CD8-positive, alpha-beta memory T cell (primary cell): ENCODE measurements around the gene TARBP2. TPM values are rescaled to one million over a fixed set of nuclear protein-coding genes. Genes with fewer than 3 reads are reported as not detected.
"Not testable (repeated sequence)": the region's sequence is repeated elsewhere in the genome, so short reads cannot be mapped to it uniquely, and the experiment has no call there.

Experiments used
- CTCF ChIA-PET: fragments of 350-600 bp; sonication (Branson Sonifier 250); formaldehyde crosslinking; loops from one replicate; lab custom pipeline; 2021; ENCODE audit warnings: antibody characterized with exemption; lab: Charles Lee
- POLR2A ChIA-PET: fragments of 350-600 bp; sonication (Branson Sonifier 250); formaldehyde crosslinking; loops from one replicate; lab custom pipeline; 2021; ENCODE audit warnings: antibody characterized with exemption; lab: Charles Lee
- DNase-seq, 5 donors: peaks; one replicate each; pipeline versions ENCODE4 v3.0.0 to v3.0.0-alpha.2; 2020 to 2022; ENCODE audit warnings: mixed read lengths in 1 of 5
- H3K27ac ChIP-seq: one replicate; pipeline ENCODE4 v1.7.0; 2013; ENCODE audit warnings: low read depth, mild to moderate bottlenecking, low read length, moderate library complexity
- H3K27me3 ChIP-seq: 2 replicates; pipeline ENCODE4 v1.7.0; 2013; ENCODE audit warnings: low read length, mild to moderate bottlenecking; ENCODE audit not compliant: insufficient read depth, poor library complexity, severe bottlenecking
- H3K36me3 ChIP-seq: 2 replicates; pipeline ENCODE4 v1.7.0; 2013; ENCODE audit warnings: mild to moderate bottlenecking, low read length, moderate library complexity; ENCODE audit not compliant: insufficient read depth
- H3K4me1 ChIP-seq: 2 replicates; pipeline ENCODE4 v1.7.0; 2013; ENCODE audit warnings: mild to moderate bottlenecking, low read length, moderate library complexity; ENCODE audit not compliant: insufficient read depth
- H3K4me3 ChIP-seq: 2 replicates; pipeline ENCODE4 v1.7.0; 2013; ENCODE audit warnings: mild to moderate bottlenecking, low read length
- H3K9me3 ChIP-seq: 2 replicates; pipeline ENCODE4 v1.7.0; 2013; ENCODE audit warnings: mild to moderate bottlenecking, low read length
- H3K27ac Mint-ChIP-seq, 8 donors: one replicate each; pipeline ENCODE4 v1.8.0; 2020 to 2021; ENCODE audit warnings: mixed read lengths in 8 of 8, mild to moderate bottlenecking in 6 of 8, inconsistent platforms in 3 of 8, moderate library complexity in 3 of 8
- H3K27me3 Mint-ChIP-seq, 2 donors: one replicate each; pipeline ENCODE4 v1.8.0; 2020 to 2021; ENCODE audit warnings: mixed read lengths in 2 of 2, mild to moderate bottlenecking in 1 of 2, moderate library complexity in 1 of 2
- H3K36me3 Mint-ChIP-seq, 3 donors: one replicate each; pipeline ENCODE4 v1.8.0; 2020 to 2021; ENCODE audit warnings: mixed read lengths in 3 of 3, inconsistent platforms in 1 of 3, mild to moderate bottlenecking in 1 of 3
- H3K4me1 Mint-ChIP-seq, 3 donors: one replicate each; pipeline ENCODE4 v1.8.0; 2020 to 2021; ENCODE audit warnings: mixed read lengths in 3 of 3, inconsistent platforms in 1 of 3, mild to moderate bottlenecking in 1 of 3
- H3K4me3 Mint-ChIP-seq, 7 donors: one replicate each; pipeline ENCODE4 v1.8.0; 2020 to 2021; ENCODE audit warnings: mixed read lengths in 7 of 7, mild to moderate bottlenecking in 6 of 7, moderate library complexity in 4 of 7, inconsistent platforms in 2 of 7
- H3K9me3 Mint-ChIP-seq, 5 donors: one replicate each; pipeline ENCODE4 v1.8.0; 2020 to 2022; ENCODE audit warnings: mixed read lengths in 5 of 5, mild to moderate bottlenecking in 3 of 5, moderate library complexity in 2 of 5, inconsistent platforms in 1 of 5
- polyA plus RNA-seq: library from polyadenylated mRNA; unstranded; fragments of 300-500 nt; fragmentation: Illumina TruSeq; gene quantifications from one replicate; pipeline ENCODE4 v1.2.3, GENCODE V29; 2021
- total RNA-seq, 2 experiments: library from RNA; stranded (reverse); gene quantifications; one replicate each; pipeline ENCODE4 v1.2.3, GENCODE V29; 2021

The TARBP2 gene
- total and polyA plus RNA-seq, 3 experiments from 2014 or later: 26.3 to 65.1 (median 62.1) TPM

- H3K27me3 ChIP-seq: no peaks in the 10 kb centered on the region
- H3K27ac ChIP-seq: no peak overlapping the region
- Mint-ChIP-seq H3K36me3 (peaks cover 13 to 92% (median 13%) of the 10 kb centered on the region in 3 donors), H3K27ac (peak overlapping the region in 7 of 8 donors; percentile 21 to 86 (median 67)), H3K4me3 (no peak overlapping the region), H3K4me1 (peaks cover 36 to 59% (median 46%) of the 10 kb centered on the region in 3 donors), H3K27me3 (no peaks in the 10 kb centered on the region), H3K9me3 (no peaks in the 10 kb centered on the region)
- ChIA-PET POLR2A (interaction anchor here (0.8 to 1.7 kb wide), 3 partner anchors 13 to 22 kb away, joined by 3 to 4 read pairs (median 3); no protein-coding TSS in a partner anchor), CTCF (interaction anchor here (0.7 to 4.7 kb wide), 5 partner anchors 8 to 132 kb away, joined by 3 to 23 read pairs (median 4); partner anchors contain the start of genes NPFF and PRR13)
- H3K4me3 ChIP-seq: no peak overlapping the region
- H3K4me1 ChIP-seq: peaks cover 5% of the 10 kb centered on the region
- H3K9me3 ChIP-seq: no peaks in the 10 kb centered on the region
- peak in 1 of 5 donors; percentile 10 for DNase-seq
- H3K36me3 ChIP-seq: peaks cover 79% of the 10 kb centered on the region
Measured at GRCh38 chr12:53476769-53477209, 24.3 kb upstream of the TARBP2 start.

- Histone ChIP-seq H3K27ac (no peak overlapping the region), H3K36me3 (peaks cover 62% of the 10 kb centered on the region), H3K9me3 (no peaks in the 10 kb centered on the region), H3K4me1 (no peaks in the 10 kb centered on the region), H3K27me3 (no peaks in the 10 kb centered on the region), H3K4me3 (no peak overlapping the region)
- POLR2A ChIA-PET: interaction anchor here (0.6 kb wide), 1 partner anchor 14 kb away, joined by 3 read pairs; no protein-coding TSS in a partner anchor
- Mint-ChIP-seq H3K27me3 (no peaks in the 10 kb centered on the region), H3K27ac (peak overlapping the region in 4 of 8 donors; percentile 0 to 43 (median 24)), H3K4me3 (no peak overlapping the region), H3K4me1 (peaks cover 21 to 44% (median 29%) of the 10 kb centered on the region in 3 donors), H3K36me3 (peaks cover 13 to 90% (median 16%) of the 10 kb centered on the region in 3 donors), H3K9me3 (no peaks in the 10 kb centered on the region)
- CTCF ChIA-PET: interaction anchor here (1.2 to 2.6 kb wide), 3 partner anchors 10 to 30 kb away, joined by 3 to 10 read pairs (median 3); partner anchors contain the start of gene TARBP2
- no peak for DNase-seq
Measured at GRCh38 chr12:53478865-53479264, 22.2 kb upstream of the TARBP2 start.

- Histone ChIP-seq H3K9me3 (no peaks in the 10 kb centered on the region), H3K36me3 (peaks cover 57% of the 10 kb centered on the region), H3K4me3 (no peak overlapping the region), H3K27ac (no peak overlapping the region), H3K4me1 (no peaks in the 10 kb centered on the region), H3K27me3 (no peaks in the 10 kb centered on the region)
- no peak overlapping the region for H3K4me3 Mint-ChIP-seq
- no peaks in the 10 kb centered on the region for H3K9me3 Mint-ChIP-seq
- ChIA-PET POLR2A (interaction anchor here (0.6 kb wide), 2 partner anchors 15 to 22 kb away, joined by 3 to 6 read pairs; partner anchors contain the start of gene TARBP2), CTCF (interaction anchor here (1.5 to 2.6 kb wide), 2 partner anchors 22 to 29 kb away, joined by 3 to 10 read pairs; partner anchors contain the start of gene TARBP2)
- H3K27ac Mint-ChIP-seq: peak overlapping the region in 4 of 8 donors; percentile 0 to 54 (median 34)
- DNase-seq: no peak
- H3K4me1 Mint-ChIP-seq: peaks cover 16 to 39% (median 24%) of the 10 kb centered on the region in 3 donors
- peaks cover 13 to 90% (median 14%) of the 10 kb centered on the region in 3 donors for H3K36me3 Mint-ChIP-seq
- H3K27me3 Mint-ChIP-seq: no peaks in the 10 kb centered on the region
Measured at GRCh38 chr12:53479331-53479730, 21.8 kb upstream of the TARBP2 start.

- Mint-ChIP-seq H3K27ac (peak overlapping the region in 3 of 8 donors; percentile 33 to 36 (median 35)), H3K4me1 (peaks cover 7 to 25% (median 12%) of the 10 kb centered on the region in 3 donors), H3K4me3 (no peak overlapping the region), H3K36me3 (peaks cover 12 to 89% (median 13%) of the 10 kb centered on the region in 3 donors), H3K9me3 (no peaks in the 10 kb centered on the region), H3K27me3 (no peaks in the 10 kb centered on the region)
- POLR2A ChIA-PET: interaction anchor here (0.6 kb wide), 1 partner anchor 10 kb away, joined by 4 read pairs; no protein-coding TSS in a partner anchor
- H3K4me3 ChIP-seq: no peak overlapping the region
- H3K9me3 ChIP-seq: no peaks in the 10 kb centered on the region
- H3K27me3 ChIP-seq: no peaks in the 10 kb centered on the region
- peaks cover 53% of the 10 kb centered on the region for H3K36me3 ChIP-seq
- DNase-seq: no peak
- H3K27ac ChIP-seq: no peak overlapping the region
- CTCF ChIA-PET: interaction anchor here (1.0 to 1.9 kb wide), 8 partner anchors 10 to 159 kb away, joined by 3 to 7 read pairs (median 4); partner anchors contain the start of gene AAAS
- H3K4me1 ChIP-seq: no peaks in the 10 kb centered on the region
Measured at GRCh38 chr12:53480491-53481442, 20.3 kb upstream of the TARBP2 start.

- not testable (repeated sequence) for H3K4me3 Mint-ChIP-seq
Measured at GRCh38 chr12:53481458-53481857, 19.6 kb upstream of the TARBP2 start.

GRCh38 chr12:53481939-53482586 is 19.0 kb upstream of the TARBP2 start:
- H3K9me3 ChIP-seq: no peaks in the 10 kb centered on the region
- Mint-ChIP-seq H3K27ac (peak overlapping the region in 6 of 8 donors; percentile 7 to 88 (median 58)), H3K27me3 (no peaks in the 10 kb centered on the region), H3K36me3 (peaks cover under 1 to 84% (median 7%) of the 10 kb centered on the region in 3 donors), H3K4me1 (peaks cover 5 to 24% (median 6%) of the 10 kb centered on the region in 3 donors), H3K9me3 (no peaks in the 10 kb centered on the region), H3K4me3 (peak overlapping the region in 2 of 7 donors; percentile 2 to 51)
- CTCF ChIA-PET: interaction anchor here (0.9 to 1.9 kb wide), 9 partner anchors 8 to 161 kb away, joined by 3 to 7 read pairs (median 4); partner anchors contain the start of gene AAAS
- peaks cover 50% of the 10 kb centered on the region for H3K36me3 ChIP-seq
- no peaks in the 10 kb centered on the region for H3K4me1 ChIP-seq
- no peak overlapping the region for H3K4me3 ChIP-seq
- H3K27ac ChIP-seq: no peak overlapping the region
- DNase-seq: no peak
- H3K27me3 ChIP-seq: no peaks in the 10 kb centered on the region
- POLR2A ChIA-PET: interaction anchor here (1.1 to 1.4 kb wide), 2 partner anchors 12 to 26 kb away, joined by 4 to 6 read pairs; no protein-coding TSS in a partner anchor

More at GRCh38 chr12:53481458-53481857, 19.6 kb upstream of the TARBP2 start:
- H3K36me3 ChIP-seq: peaks cover 53% of the 10 kb centered on the region
- H3K9me3 ChIP-seq, H3K27ac ChIP-seq, POLR2A ChIA-PET, DNase-seq, H3K4me3 ChIP-seq, H3K27me3 Mint-ChIP-seq, H3K27me3 ChIP-seq, H3K4me1 ChIP-seq, H3K9me3 Mint-ChIP-seq: not testable (repeated sequence)
- CTCF ChIA-PET: interaction anchor here (1.0 to 1.9 kb wide), 8 partner anchors 9 to 160 kb away, joined by 3 to 7 read pairs (median 4); partner anchors contain the start of gene AAAS
- Mint-ChIP-seq H3K36me3 (peaks cover 7 to 87% (median 7%) of the 10 kb centered on the region in 3 donors), H3K27ac (peak overlapping the region in 6 of 8 donors; percentile 33 to 79 (median 47)), H3K4me1 (peaks cover 5 to 25% (median 9%) of the 10 kb centered on the region in 3 donors)

- no peak overlapping the region for H3K27ac Mint-ChIP-seq
- H3K36me3 ChIP-seq: peaks cover 48% of the 10 kb centered on the region
- H3K4me1 ChIP-seq: no peaks in the 10 kb centered on the region
- no peaks in the 10 kb centered on the region for H3K9me3 ChIP-seq
- DNase-seq: no peak
- no peak overlapping the region for H3K4me3 ChIP-seq
- peaks cover 6 to 25% (median 7%) of the 10 kb centered on the region in 3 donors for H3K4me1 Mint-ChIP-seq
- no peaks in the 10 kb centered on the region for H3K27me3 ChIP-seq
- ChIA-PET POLR2A (interaction anchor here (1.1 to 1.4 kb wide), 2 partner anchors 11 to 26 kb away, joined by 4 to 6 read pairs; no protein-coding TSS in a partner anchor), CTCF (interaction anchor here (0.7 to 1.9 kb wide), 6 partner anchors 9 to 26 kb away, joined by 3 to 7 read pairs (median 4); partner anchors contain the start of gene TARBP2)
- H3K36me3 Mint-ChIP-seq: peaks cover 0 to 84% (median 7%) of the 10 kb centered on the region in 3 donors
- no peaks in the 10 kb centered on the region for H3K9me3 Mint-ChIP-seq
- no peak overlapping the region for H3K4me3 Mint-ChIP-seq
- no peak overlapping the region for H3K27ac ChIP-seq
- H3K27me3 Mint-ChIP-seq: no peaks in the 10 kb centered on the region
Measured at GRCh38 chr12:53482626-53483168, 18.4 kb upstream of the TARBP2 start.
